GM21515 (cell line): ENCODE measurements around the gene PNLIPRP2.

Experiments
- ATAC-seq: cut with Tn5 transposase; IDR thresholded peaks from one replicate; pipeline ENCODE4 v1.9.1; 2021; ENCODE audit not compliant: unreplicated experiment

Gene PNLIPRP2

DNA sequence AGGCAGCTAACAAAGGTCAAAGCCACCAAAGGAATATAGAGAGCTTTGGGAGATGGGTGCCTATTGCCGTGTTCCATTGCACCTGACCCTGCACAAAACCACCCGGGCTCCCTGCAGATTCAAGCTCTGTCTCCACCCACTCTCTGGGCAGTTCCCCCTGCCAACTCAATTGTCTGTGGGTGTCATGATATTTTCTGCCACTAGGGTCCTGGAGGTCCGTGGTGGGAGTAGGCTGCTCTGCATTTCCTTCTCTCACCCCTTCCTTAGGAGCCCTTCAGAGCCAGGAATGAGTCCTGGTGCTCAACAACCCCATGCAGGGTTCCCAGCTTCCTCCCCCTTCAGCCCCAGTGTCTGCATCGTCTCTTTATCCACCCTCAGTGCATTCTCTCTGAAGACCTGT, 34.1 kb downstream of the PNLIPRP2 start:
- no peak for ATAC-seq

DNA sequence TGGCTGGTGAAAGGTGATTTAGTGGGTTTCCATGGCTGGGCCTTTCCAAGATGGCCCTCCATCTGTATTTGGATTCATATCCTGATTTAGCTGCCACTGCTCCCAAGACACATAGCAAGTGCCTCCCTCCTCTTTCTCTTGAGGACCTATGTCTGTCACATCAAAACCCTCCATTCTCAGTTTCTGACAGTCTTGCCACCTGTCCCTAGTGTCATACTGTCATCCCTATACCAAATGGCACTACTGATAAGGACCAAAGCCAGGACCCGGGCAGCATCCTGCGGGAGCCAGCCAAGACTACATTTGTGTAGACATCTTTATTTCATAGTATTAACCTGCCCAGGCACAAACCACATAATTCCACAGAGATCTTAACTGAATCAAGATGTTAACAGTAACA, 34.8 kb downstream of the PNLIPRP2 start:
- ATAC-seq = no peak

DNA sequence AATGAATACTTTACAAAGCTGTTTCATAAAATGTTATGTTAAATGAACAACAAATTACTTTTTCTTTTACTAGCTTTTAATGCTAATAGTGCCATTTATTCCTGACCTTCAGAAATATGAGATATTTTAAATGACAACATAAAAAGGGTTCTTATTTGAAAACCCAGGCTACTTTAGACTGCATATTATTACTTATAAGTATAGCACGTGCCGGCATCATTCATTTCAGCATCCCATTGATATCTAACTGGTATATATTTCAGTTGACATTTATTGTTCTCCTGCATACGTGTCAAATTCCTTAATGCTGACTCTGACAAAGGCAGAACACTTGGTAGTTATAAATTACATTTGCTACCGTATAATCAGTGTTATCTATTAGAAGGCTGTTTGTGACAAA, 35.3 kb downstream of the PNLIPRP2 start:
- ATAC-seq = no peak

DNA sequence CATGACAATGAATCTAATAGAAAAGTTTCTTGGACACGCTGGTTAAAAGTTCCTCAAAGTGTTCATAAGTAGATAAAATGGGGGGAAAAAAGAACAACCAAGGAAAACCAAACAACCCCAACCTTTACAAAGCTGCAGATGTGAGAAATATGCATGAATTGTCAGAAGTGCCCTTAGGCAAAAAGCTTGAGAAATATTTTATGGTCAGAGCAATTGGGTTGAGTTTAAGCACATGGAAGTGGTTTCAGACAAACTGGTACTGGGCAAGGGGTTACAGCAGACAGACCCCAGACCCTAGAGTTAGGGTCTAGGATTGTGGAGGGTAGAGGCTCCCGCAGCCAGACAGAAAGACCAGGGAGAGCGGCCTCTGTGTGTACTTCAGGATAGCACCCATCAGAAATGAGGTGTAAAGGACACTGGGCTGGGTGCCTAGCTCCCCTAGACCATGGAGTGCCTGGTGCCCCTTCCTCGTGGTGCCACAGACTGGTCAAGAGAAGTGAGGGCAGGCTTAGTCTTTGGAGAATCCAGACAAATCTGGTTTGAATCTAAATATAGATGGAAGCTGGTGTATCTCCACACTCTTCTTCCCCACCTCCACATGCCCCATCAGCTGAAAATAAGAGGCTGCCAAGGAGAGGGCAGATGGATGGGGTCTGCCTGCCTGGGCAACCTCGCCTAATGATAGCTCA, 37.3 kb downstream of the PNLIPRP2 start:
- no peak for ATAC-seq

DNA sequence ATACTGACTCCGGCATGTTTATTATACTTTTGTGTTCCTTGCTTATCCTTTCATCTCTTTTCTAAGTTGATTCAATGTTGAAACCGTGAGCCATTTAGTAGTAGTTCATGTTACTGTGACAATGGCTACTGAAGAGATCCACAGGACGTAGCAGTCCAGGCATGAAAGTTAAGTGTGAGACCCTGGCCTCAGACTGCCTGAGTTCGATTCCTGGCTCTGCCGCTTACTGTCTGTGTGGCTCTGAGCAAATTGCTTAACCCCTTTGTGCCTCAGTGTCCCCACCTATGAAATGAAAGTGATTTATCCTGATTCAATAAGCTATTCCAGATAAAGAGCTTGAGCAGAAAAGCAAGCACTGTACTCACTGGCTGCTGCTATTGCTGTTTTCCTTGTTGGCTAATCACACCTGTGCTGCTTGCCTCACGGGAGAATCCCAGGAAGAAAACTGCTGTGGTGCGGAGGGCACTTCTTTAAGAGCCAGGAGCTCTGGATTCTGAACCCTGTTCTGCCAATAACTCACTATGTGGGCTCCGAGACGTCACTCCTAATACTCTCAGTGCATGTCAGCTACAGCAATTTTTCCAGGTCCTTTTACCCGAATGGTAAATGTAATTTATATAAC, 38.4 kb downstream of the PNLIPRP2 start:
- ATAC-seq = no peak

DNA sequence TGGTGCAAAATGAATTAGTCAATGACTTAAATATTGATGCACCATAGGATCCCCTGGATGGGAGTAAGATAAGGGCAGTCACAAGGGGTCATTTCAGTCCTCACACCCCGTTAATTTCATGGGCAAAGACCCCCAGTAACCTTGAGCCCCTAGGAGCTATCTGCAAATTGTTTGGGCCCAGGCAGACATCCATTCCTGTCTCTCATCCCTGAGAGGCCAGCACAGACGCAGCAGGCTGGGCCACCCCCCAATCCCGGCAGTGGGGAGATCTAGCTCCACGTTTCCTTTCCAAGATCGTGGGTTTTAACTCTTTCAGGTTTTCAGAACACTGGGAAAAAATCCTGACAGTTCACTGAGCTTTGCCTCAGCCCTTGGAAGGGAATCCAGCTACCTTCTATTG, 40.1 kb downstream of the PNLIPRP2 start:
- ATAC-seq = no peak

DNA sequence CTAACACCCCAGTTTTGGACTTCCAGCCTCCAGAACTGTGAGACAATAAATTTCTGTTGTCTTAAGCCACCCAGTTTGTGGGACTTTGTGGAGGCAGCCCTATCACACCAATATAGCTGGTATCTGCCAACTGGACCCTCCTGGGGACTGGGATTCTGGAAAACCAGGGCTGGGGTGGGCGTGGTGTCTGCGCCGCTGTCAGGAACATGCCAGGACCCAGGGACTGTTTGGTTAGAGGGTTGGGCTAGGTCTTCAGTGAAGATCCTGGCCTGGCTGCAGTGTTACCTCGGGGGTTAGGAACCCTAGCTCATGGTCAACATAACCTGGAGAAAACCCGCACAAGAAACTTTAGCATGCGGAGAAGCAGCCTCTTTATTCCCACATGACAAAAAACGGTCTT, 42.6 kb downstream of the PNLIPRP2 start:
- no peak for ATAC-seq

DNA sequence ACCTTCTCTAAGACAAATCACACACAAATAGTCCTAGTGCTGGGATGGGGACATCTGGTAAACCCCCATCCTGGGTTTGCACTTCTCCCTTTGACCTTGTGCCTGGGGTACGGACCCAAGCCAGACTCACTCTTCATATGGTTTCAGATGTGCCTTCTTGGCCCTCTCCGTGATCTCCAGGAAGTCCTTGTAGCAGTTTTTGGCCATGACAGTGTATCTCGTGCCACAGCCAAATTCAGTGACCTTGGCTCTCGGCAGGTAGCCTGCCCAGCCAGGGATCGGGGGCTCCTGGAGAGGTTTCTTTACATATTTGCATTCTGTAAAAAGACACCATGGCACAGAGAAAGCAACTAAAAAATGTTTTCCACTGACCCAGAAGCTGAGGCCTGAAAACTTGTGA, 43.9 kb downstream of the PNLIPRP2 start:
- no peak for ATAC-seq

DNA sequence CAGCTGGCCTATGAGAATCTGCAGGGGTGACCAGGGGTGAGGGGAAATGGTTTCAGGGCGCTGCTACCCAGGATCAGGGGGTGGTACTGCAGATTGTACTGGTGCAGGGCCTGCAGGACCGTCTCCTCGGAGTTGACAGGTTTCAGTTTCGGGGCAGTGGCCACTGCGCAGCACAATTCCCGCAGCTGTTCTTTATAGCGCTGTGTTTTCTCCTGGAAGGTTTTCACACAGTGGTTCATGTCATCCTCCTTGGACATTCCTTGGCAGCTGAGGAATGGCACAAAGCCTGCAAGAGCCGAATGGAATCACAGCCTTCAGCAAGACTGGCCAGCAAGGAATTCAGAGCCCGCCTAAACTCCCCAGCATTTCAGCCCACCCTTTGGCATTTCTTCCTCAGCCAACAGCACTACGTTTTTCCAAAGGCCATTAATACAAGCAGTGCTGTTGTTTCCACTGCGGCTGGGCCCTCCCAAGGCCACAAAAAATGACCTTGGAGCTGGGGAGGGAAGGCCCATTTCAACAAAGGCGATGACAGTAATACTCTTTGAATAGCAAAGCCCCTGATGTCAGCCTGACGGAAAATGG, 44.9 kb downstream of the PNLIPRP2 start:
- no peak for ATAC-seq

DNA sequence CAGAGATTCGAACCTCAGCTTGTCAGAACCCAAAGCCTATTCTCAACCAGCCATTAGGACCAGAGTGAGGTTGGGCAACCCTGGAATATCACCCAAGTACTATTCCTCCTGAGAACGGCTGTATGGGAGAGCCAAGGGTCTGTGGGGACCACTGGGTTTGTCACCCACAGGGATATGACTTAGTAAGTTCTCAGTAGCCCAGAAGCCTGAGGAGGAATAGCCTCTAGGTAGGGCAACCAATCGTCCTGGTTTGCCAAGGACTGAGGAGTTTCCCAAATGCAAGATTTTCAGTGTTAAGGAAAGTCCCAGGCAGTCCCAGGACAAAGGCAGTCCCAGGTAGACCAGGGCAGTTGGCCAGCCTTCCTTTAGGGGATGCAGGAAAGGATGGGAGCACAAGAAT, 46.7 kb downstream of the PNLIPRP2 start:
- ATAC-seq = no peak

DNA sequence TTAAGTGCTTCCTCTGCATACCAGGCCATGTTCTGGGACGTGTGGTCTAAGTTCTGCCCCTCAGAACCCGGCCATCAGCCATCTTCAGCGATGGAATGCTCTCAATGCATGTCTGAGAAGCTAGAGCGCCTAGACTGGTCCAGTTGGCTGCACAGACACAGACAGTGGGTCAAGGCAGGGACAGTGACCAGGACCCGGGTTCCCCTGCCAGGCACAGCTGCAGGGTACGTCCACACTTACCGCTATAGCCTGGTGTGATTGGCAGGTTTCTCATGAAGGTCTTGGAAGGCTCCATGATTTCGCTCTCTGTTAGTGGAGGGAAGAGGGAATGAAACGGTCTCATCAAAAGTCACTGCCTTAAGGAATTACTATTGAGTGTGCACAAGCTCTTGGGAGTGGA, 47.3 kb downstream of the PNLIPRP2 start:
- ATAC-seq = no peak

DNA sequence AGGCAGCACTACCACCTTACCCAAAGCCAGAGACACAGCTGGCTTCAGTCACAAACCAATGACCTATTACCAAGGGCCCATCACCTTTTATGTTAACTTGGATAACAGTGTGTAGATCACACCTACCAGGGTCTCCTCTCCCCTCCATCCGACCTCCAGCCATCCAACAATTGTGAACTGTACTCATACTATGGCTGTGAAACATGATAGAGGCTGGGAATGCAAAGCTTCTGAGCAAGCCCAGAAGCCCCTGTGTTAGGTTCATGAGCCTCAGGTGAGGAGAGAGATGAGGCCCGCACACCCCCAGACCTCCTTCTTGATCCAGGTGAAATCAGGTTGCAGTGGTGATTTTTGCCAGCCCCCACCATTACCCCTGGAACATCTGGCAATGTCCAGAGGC, 47.7 kb downstream of the PNLIPRP2 start:
- ATAC-seq = no peak

DNA sequence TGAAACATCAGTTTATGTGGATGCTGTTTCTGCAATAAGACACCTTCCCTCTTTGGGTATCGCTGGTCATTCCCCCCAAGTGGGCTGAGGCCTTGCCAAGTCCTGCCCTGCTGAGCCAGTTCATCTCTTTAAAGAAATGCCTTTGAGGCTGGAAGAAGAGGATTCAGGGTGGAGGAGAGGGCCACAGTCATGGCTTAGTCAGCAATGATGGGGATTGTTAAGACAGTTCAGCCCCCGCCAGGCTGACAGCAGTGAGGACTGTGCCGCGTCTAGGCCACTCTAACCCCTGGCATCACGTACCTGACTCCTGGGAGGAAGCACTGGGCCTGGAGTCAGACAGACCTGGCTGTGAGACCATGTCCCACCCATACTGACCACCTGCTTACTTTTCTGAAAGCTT, 48.3 kb downstream of the PNLIPRP2 start:
- no peak for ATAC-seq

DNA sequence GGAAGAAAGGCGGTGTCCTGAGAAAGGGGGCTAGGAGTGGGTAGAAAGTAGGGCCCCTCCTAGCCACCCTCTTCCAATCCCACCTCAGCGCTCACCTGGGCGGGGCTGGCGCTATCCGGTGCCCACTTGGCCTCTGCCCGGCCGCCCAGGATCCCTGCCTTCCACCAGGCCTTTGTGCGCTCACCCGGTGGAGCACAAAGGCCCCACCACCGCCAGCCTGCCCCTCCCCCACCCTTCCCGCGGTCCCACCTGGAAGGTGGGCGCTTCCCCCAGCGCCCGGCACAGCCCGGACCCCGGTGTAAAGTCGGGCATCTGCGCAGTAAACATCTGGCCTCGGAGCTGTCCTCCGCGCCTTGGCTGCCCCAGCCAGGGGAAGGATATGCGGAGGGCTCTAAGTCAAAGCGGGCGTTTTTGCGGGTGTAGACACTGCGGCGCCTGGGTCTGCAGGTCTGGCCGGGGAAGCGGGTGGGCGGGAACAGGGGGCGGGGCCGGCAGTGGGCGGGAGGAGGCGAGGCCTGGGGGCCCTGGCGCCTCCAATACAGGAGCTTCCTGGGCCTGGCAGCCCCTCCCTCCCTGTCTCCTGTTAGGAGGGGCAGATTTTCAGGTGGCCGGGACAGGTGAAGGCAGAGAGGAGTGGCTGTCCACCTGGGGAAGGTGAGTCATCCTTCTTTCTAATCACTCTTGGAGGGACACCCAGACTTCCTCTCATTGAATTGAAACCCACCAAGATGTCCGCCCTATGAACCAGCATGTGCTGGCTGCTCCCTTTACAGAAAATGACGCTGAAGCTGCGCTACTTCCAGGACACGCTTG, 49.3 kb downstream of the PNLIPRP2 start:
- ATAC-seq = no peak

DNA sequence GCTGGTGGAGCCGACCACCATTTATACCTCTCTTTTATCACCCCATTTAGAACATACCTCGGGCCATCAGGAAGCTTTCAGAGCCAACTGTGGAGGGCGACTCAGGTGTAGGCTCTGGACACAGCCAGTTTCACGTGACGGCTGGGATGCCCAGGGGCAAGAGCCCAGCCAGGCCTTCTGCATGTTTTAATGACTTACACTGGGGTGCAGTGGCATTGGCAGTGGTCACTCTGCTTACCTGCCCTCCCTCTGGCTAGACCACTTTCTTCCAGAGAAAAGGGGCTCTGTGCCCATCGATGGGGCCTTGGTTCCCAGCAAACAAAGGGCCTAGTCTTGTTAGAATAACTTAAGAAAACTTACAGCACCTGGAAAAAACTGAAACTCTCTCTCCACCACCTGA, 50.0 kb downstream of the PNLIPRP2 start:
- ATAC-seq = no peak

DNA sequence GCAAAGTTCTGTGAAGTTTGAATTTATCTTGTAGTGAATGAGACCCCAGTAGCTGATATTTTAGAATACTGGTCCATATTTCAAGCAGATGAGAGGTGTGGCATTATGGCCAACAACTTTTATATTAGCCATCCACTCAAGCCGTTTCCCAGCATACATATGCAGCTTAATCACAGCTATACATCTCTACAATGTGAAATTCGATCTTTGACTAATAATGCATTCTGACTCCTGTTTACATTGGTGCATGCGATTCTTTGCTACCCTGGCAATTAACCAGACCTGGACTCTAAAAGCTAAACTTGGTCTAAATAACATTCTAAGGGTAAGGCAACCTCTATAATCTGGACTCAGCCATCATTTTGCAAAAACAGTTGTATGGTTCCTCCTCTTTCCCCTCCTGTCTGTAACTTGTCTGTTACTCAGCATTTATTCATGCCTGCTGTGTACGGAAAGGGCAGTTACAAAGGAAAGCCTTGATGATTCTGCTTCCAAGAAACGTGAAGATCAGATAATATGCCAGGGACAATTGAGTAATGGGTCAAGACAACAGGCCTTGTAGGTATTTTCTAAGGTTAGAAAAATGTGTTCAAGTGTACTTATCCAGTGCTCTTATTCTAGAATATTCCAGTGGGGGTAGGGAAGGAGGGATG, 50.6 kb downstream of the PNLIPRP2 start:
- no peak for ATAC-seq

DNA sequence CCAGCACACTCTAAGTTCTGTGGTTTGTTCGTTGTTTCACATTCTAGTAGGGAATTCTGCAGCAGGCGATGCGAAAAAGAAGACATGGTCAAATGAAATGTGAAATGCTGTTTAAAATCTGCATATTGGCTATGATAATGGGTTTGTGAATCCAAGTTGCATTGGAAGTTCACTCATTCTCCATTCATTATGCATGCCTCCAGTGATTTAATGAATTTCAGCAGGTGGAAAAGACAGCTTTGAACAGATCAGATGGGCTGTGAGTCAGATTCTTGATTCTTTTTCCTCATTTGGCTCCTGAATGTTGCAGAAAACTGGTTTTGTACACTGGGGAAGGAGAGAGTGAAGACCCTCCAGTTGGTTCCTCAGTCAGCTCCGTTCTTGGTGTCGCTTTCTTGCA, 52.1 kb downstream of the PNLIPRP2 start:
- no peak for ATAC-seq

DNA sequence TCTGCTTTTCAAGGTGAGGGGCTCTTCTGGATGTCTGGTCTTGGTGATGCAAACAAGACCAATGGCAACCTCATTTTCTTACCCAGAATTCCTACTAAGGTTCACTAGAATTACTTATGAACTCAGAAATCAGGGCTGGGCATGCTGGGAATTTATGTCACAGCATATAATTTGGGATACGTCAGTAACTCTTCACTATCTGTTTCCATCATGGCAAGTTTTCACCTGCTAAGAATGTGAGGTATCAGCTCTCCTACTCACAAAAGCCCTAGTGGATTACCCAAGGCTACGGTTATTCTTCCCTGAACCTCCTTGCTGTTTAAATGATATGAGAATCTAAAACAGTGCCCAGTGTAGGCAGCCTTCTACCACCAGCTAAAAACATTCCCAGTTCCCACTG, 53.1 kb downstream of the PNLIPRP2 start:
- ATAC-seq = no peak

DNA sequence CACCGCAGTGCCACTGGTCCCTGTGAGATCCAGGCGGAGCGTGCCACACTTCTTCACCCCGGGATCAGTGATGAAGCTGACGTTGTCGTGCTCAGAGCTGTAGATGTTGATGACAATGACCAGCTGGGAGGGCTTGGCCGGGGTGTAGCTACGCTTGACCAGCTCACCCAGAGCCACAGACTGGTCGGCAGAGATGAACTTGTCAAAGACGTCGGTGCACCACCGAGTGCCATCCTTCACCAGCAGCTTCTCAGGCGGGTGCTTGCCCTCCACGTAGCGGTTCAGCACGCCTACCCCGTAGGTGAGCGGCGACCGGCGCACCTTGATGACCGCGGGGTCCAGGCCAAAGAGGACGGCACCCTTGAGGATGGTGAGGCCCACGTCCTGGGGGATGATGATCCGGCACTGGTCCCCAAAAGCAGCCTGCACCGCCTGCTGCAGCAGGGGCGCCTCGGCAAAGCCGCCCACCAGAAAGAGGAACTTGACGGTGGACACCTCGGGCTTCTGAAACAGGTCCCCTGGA, 54.2 kb downstream of the PNLIPRP2 start:
- no peak for ATAC-seq

DNA sequence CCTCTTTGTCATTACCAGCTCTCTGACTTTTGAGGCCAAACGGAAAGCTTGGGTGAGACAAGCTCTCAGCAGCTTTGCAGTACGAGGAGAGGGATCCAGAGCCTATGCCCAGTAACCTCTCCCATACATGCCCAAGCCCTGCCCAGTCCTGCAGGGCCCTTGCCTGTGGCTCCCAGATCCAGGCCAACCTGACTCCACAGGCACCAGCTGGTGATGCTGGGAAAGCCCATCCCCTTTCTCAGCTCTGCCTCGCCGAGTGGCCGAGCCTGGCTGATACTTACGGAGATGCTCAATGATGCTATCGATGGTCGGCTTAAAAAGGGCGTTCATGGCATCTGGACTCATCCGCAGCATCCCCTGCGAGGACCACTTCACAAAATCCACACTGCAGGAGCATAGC, 55.4 kb downstream of the PNLIPRP2 start:
- no peak for ATAC-seq

DNA sequence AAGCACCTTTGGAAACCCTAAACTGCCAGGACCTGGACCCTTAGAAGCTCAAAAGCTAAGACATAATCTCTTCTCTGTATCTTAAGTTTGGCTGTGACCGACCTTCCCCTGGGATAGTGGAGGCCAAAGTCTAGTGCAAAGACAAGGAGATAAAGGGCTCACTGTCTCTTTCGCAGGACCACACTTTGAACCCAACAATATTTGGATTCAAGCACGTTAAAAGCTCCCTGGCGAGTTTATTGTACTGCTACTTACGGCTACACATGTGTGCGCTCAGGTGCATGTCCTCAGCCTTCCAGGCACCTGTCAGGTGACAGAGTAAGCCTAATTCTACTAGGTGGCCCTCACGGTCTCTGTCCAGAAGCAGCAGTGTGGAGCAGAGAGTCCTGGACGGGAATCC, 55.9 kb downstream of the PNLIPRP2 start:
- no peak for ATAC-seq
